ENCODE measurements around the gene PADI1.
A peak's percentile ranks its signal among the peaks of the same experiment; 100 is the strongest.

Gene PADI1

GRCh38 chr1:17245816-17246325 lies 40.9 kb downstream of the PADI1 start:
- DNase-seq = no peak

GRCh38 chr1:17246971-17247370 lies 42.0 kb downstream of the PADI1 start:
- no peak for DNase-seq

GRCh38 chr1:17248781-17249180 lies 43.9 kb downstream of the PADI1 start, which contains the start of gene PADI3:
Gene PADI3, plus strand, starts transcription at chr1:17249098. Its CDS starts 40 bp downstream, at chr1:17249138.
- DNase-seq = no peak

- peak; percentile 75 for DNase-seq
These were observed 45.7 kb downstream of the PADI1 start for GRCh38 chr1:17250601-17251000.

- DNase-seq = no peak
These were observed 46.3 kb downstream of the PADI1 start for GRCh38 chr1:17251246-17251645.

- DNase-seq = no peak
These were observed 46.9 kb downstream of the PADI1 start for GRCh38 chr1:17251701-17252376.

- no peak for DNase-seq
These were observed 50.4 kb downstream of the PADI1 start for GRCh38 chr1:17255336-17255735.

GRCh38 chr1:17258116-17258757 lies 53.3 kb downstream of the PADI1 start:
- DNase-seq = no peak

GRCh38 chr1:17258758-17259130 lies 53.8 kb downstream of the PADI1 start:
- DNase-seq = no peak

- DNase-seq = no peak
These were observed 54.4 kb downstream of the PADI1 start for GRCh38 chr1:17259233-17259873.

GRCh38 chr1:17260264-17260663 lies 55.3 kb downstream of the PADI1 start:
- DNase-seq = no peak

GRCh38 chr1:17260738-17261137 lies 55.8 kb downstream of the PADI1 start:
- DNase-seq = no peak

GRCh38 chr1:17263936-17264335 lies 59.0 kb downstream of the PADI1 start:
- no peak for DNase-seq

GRCh38 chr1:17264470-17264869 lies 59.5 kb downstream of the PADI1 start:
- no peak for DNase-seq

GRCh38 chr1:17265162-17265561 lies 60.2 kb downstream of the PADI1 start:
- DNase-seq = no peak

GRCh38 chr1:17265950-17266349 lies 61.0 kb downstream of the PADI1 start:
- DNase-seq = no peak

- DNase-seq = no peak
These were observed 66.2 kb downstream of the PADI1 start for GRCh38 chr1:17270891-17271765.

GRCh38 chr1:17272066-17272465 lies 67.1 kb downstream of the PADI1 start:
- no peak for DNase-seq

GRCh38 chr1:17272646-17273045 lies 67.7 kb downstream of the PADI1 start:
- DNase-seq = no peak

- no peak for DNase-seq
These were observed 68.2 kb downstream of the PADI1 start for GRCh38 chr1:17273096-17273495.

GRCh38 chr1:17274186-17275170 lies 69.5 kb downstream of the PADI1 start:
- peak; percentile 74 for DNase-seq

- peak; percentile 87 for DNase-seq
These were observed 71.6 kb downstream of the PADI1 start for GRCh38 chr1:17276568-17276967.
